Fibroblast of lung (primary cell): ENCODE results near the gene EME1.

Source experiments
- CTCF ChIP-seq, 2 donors: IDR thresholded peaks in 1 of 2; conservative IDR thresholded peaks in 1 of 2; 1 replicate in 1 of 2; 2 replicates in 1 of 2; pipeline ENCODE4 v1.5.1; 2011 to 2012; ENCODE audit warnings: low read length in 2 of 2, control low read depth in 1 of 2, inconsistent platforms in 1 of 2, low read depth in 1 of 2, mild to moderate bottlenecking in 1 of 2
- EZH2 ChIP-seq: IDR thresholded peaks from 2 replicates; pipeline ENCODE4 v1.5.1; 2012; ENCODE audit warnings: low read length, control low read depth, mild to moderate bottlenecking; ENCODE audit errors: missing control alignments

- no peak for TF ChIP-seq CTCF (conservative IDR thresholded peaks at IDR 0.05 in 1 of 2, IDR thresholded peaks at IDR 0.05 in 1 of 2; ENCODE audit: low read depth in 1 of 2, low read length in 2 of 2)
- no peak for TF ChIP-seq EZH2
Observed at GRCh38 chr17:50359998-50360461, 13.0 kb upstream of the EME1 start.
